Spinal cord (tissue), 10 donors: ENCODE results near the gene TYW5. TPM values are rescaled to one million over a fixed set of nuclear protein-coding genes. Genes with fewer than 3 reads are reported as not detected.

Source experiments
- DNase-seq, 6 donors: peaks; one replicate each; pipeline versions ENCODE4 v3.0.0 to v3.0.0-alpha.2; 2013 to 2015; ENCODE audit warnings: low spot score in 6 of 6, low read depth in 4 of 6
- H3K27ac ChIP-seq: one replicate; pipeline ENCODE4 v1.5.1; 2013; ENCODE audit warnings: low read depth, low read length, control low read depth
- H3K27me3 ChIP-seq: one replicate; pipeline ENCODE4 v1.6.1; 2013; ENCODE audit warnings: low read length; ENCODE audit not compliant: control insufficient read depth, insufficient read depth
- H3K36me3 ChIP-seq: one replicate; pipeline ENCODE4 v1.6.1; 2013; ENCODE audit warnings: low read length; ENCODE audit not compliant: control insufficient read depth, insufficient read depth
- H3K4me1 ChIP-seq: one replicate; pipeline ENCODE4 v1.6.1; 2013; ENCODE audit warnings: low read length; ENCODE audit not compliant: control insufficient read depth, insufficient read depth
- H3K4me3 ChIP-seq: one replicate; pipeline ENCODE4 v1.5.1; 2013; ENCODE audit warnings: low read depth, low read length, control low read depth
- H3K9me3 ChIP-seq: one replicate; pipeline ENCODE4 v1.6.1; 2013; ENCODE audit warnings: low read length; ENCODE audit not compliant: control insufficient read depth, insufficient read depth
- WGBS: methylation state at CpG from one replicate; pipeline ENCODE4 v1.1.5; 2013; ENCODE audit warnings: missing lambda C conversion rate; ENCODE audit not compliant: insufficient coverage; 5-methylcytosine and 5-hydroxymethylcytosine counted together
- polyA plus RNA-seq, 2 donors: library from polyadenylated mRNA; unstranded; fragments of 120-200 nt; gene quantifications; one replicate each; pipeline ENCODE4 v1.2.1, GENCODE V29; 2013; ENCODE audit not compliant: insufficient read length in 2 of 2
- total RNA-seq, 2 donors: library from RNA; depleted of rRNA in 1 of 2; stranded (reverse); fragments of 120-200 nt in 1 of 2; fragments of >200 nt in 1 of 2; gene quantifications; one replicate each; pipeline versions ENCODE4 v1.2.3 to v1.2.4, GENCODE V29; 2013 to 2014
- donor health status: healthy.

TYW5 gene
- total and polyA plus RNA-seq, 4 donors = 10.4 to 14.4 (median 11.9) TPM

DNA sequence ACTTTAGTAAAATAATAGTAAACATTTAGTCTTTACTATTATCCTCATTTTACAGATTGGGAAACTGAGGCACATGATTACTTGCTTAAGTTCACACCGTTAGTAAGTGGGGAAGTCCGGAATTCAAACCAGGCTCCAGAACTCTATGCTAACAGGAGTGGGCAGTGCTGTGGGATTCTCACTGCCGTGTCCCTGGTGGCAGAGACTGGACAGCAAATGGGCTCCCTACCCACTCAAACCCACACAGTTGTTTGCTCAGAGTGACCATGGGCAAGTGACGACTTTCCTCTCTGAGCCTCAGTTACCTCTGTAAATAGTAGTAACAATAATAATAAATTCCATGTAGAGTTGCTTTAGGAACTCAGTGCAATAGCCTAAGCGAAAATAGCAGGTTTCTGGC lies 24.1 kb upstream of the TYW5 start:
- peak overlapping the region; percentile 16 for H3K4me3 ChIP-seq
- no peak for DNase-seq
- 54% methylated on average over 3 of the region's 5 CpGs for WGBS
- H3K9me3 ChIP-seq = no peaks in the 10 kb centered on the region
- H3K4me1 ChIP-seq = no peaks in the 10 kb centered on the region
- no peaks in the 10 kb centered on the region for H3K27me3 ChIP-seq
- H3K36me3 ChIP-seq = no peaks in the 10 kb centered on the region
- H3K27ac ChIP-seq = peak overlapping the region; percentile 31

DNA sequence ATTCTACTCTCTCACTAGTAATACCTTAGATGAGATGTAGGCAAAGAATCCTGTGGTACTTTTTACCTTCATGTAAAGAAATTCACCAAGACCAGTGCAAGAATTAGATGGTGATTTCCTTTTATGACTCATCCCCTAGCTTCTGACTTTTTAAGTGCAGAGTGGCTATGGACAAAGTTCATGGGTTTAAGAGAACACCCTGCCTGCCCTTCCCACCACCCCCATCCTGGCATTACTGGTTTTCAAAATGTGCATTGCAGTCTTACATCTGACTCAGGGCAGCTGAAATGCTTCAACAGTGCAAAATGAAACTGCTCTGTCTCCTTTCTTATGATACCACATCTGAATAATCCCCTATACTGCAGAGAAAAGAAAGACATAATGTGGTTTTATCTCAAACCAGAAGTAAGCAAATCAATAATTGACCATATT lies 22.7 kb upstream of the TYW5 start:
- Histone ChIP-seq H3K9me3 (no peaks in the 10 kb centered on the region), H3K27ac (no peak overlapping the region), H3K4me1 (no peaks in the 10 kb centered on the region), H3K36me3 (no peaks in the 10 kb centered on the region), H3K4me3 (no peak overlapping the region), H3K27me3 (no peaks in the 10 kb centered on the region)
- no peak for DNase-seq

DNA sequence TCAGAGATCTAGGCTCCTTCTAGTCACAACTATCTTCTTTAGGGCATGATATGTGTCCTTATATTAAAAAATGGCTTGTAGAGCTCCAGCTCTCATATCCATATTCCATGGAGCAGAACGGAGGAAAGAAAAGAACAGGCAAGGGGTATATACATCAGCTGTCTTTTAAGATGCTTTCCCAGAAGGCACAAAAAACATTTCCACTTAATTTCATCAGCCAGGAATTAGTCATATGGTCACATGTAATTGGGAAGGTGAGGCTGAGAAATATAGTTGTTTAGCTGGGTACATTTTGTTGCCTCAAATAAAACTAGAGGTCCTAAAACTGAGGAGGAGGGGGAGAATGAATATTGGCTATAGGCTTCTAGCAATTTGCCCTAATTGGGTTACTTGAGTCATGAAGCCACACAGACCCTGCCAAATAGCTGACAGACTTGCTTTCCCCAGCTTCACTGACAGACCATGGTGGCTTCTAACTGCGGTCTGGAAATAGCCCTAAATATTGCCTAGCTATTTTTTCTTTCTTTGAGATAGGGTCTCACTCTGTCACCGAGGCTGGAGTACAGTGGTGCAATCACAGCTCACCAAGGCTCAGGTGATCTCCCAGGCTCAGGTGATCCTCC lies 20.1 kb upstream of the TYW5 start:
- H3K27ac ChIP-seq = no peak overlapping the region
- H3K4me1 ChIP-seq = no peaks in the 10 kb centered on the region
- DNase-seq = no peak
- no peaks in the 10 kb centered on the region for H3K27me3 ChIP-seq
- H3K4me3 ChIP-seq = no peak overlapping the region
- H3K36me3 ChIP-seq = no peaks in the 10 kb centered on the region
- H3K9me3 ChIP-seq = no peaks in the 10 kb centered on the region
- WGBS = 91% methylated on average over 1 of the region's 3 CpGs

DNA sequence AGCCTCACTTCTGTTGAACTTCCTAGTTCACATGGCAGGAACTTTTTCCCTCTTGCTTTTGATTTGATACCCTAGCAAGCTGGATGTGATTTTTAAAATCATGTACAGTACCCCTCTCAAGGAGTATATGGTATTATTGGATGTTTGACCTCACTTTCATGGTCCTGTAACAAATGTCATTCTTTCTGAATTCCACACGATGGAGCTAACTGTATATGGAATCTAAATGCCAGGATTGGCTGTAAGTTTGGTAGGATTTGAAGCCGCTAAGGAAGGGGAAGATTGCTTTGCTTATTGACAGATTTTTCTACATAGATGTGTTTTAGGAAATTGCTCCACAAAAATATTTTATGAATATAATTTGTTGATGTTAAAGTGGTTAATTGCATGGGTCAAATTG lies 18.4 kb upstream of the TYW5 start:
- no peak overlapping the region for H3K4me3 ChIP-seq
- H3K27me3 ChIP-seq = no peaks in the 10 kb centered on the region
- H3K27ac ChIP-seq = no peak overlapping the region
- H3K36me3 ChIP-seq = no peaks in the 10 kb centered on the region
- WGBS = 40% methylated on average over 1 of the region's 2 CpGs
- no peaks in the 10 kb centered on the region for H3K9me3 ChIP-seq
- peak in 2 of 6 donors; percentile 64 to 86 for DNase-seq
- no peaks in the 10 kb centered on the region for H3K4me1 ChIP-seq

DNA sequence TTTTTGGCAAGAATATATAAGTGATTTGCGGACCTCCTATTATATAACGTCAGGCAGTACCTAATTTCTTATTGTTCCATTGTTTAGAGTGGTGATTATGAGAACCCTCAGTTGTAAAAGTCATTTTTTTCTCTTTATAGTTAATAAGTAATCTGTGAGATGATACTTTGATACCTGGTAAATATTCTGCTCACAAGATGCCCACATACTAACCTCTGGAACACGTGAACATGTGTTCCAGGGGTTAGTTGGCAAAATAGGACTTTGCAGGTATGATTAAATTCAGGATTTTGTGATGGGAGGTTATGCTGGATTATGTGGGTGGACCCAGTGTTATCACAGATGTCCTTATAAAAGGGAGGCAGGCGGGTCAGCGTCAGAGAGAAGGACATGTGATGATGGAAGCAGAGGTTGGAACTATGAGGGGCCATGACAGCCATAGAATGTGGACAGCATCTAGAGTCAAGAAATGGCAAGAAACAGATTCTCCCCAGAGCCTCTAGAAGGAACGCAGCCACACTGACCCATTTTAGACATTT lies 16.9 kb upstream of the TYW5 start:
- 100% methylated on average over 2 of the region's 6 CpGs for WGBS
- Histone ChIP-seq H3K36me3 (no peaks in the 10 kb centered on the region), H3K27ac (no peak overlapping the region), H3K27me3 (no peaks in the 10 kb centered on the region), H3K4me3 (no peak overlapping the region), H3K9me3 (no peaks in the 10 kb centered on the region), H3K4me1 (no peaks in the 10 kb centered on the region)
- no peak for DNase-seq

DNA sequence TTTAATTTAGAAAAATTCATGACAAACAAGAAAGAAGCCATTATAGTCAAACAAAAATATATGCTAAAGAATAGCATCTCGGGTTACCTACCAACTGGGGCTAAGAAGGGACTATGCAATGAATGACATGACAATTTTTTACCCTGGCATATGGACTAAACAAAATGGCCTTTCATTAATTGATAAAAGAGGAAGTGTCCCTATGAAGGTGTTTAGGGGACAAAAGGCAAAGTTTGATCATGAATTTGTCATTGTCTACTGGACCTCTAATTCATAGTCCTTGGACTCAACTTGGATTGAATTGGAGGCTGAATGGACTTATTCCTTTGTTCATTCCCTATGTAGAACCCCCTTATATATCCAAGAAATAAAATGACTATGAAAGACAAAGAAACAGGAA lies 12.8 kb upstream of the TYW5 start:
- no CpG with 5 or more reads among the region's 1 CpG for WGBS
- no peak overlapping the region for H3K27ac ChIP-seq
- DNase-seq = no peak
- H3K9me3 ChIP-seq = no peaks in the 10 kb centered on the region
- no peaks in the 10 kb centered on the region for H3K27me3 ChIP-seq
- H3K4me3 ChIP-seq = no peak overlapping the region
- H3K36me3 ChIP-seq = peaks cover 4% of the 10 kb centered on the region
- no peaks in the 10 kb centered on the region for H3K4me1 ChIP-seq

DNA sequence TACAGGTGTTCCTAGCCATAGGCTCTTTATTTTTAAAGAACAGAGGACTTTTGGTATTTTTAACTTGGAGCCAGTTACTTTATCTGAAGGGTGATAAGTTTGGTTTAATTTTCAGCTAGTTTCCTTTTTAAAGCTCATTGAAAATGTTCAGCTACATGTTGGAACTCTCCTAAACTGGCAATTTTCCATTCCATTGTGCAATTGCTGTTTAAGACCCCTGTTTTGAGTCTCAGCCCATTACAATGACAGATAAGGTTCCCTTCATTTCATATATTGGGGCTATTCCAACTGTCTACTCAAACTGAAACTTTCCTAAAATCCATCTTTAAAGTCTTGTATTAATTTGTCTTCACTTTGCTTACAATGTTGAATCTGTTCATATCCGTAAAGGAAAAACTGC lies 11.7 kb upstream of the TYW5 start:
- DNase-seq = no peak
- Histone ChIP-seq H3K4me1 (no peaks in the 10 kb centered on the region), H3K9me3 (no peaks in the 10 kb centered on the region), H3K36me3 (peaks cover 7% of the 10 kb centered on the region), H3K4me3 (no peak overlapping the region), H3K27me3 (no peaks in the 10 kb centered on the region), H3K27ac (no peak overlapping the region)
- no CpG with 5 or more reads among the region's 1 CpG for WGBS

DNA sequence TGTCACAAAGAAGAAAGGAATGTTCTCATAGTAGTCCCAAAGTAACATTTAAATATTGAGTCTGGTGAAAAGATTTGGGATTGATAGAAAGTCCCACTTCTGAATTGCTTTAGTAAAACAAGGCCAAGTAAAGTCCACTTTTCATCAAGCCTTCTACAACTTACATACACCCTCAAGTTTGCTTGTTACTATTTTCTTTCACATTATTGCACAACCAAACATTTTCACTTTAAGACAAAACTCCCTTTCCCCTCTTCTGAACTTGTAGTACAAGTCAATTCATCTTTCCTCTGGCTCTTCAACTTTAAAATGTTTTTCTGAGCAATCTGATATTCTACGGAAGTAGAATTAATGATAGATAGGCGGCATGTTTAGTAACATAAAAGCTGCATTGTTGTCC lies 11.1 kb upstream of the TYW5 start:
- no peak overlapping the region for H3K4me3 ChIP-seq
- WGBS = no CpG with 5 or more reads among the region's 2 CpGs

DNA sequence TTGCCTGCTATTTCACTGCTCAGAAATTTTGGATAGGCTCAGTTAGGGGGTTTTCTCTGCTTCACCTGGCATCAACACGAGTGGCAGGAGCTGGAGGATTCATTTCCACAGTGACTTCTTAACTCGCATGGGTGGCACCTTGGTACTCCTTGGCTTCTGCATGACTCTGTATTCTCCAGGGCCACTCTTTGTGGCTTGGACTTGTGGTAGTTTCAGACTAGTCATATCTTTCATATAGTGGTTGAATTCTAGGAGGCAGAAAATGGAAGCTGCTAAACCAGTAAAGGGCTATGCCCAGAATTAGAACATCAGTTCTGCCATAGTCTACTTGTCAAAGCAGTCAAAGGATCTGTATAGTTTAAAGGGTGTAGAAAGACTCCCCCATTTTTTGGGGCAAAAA lies 6.9 kb upstream of the TYW5 start:
- DNase-seq = no peak
- Histone ChIP-seq H3K27ac (no peak overlapping the region), H3K27me3 (no peaks in the 10 kb centered on the region), H3K36me3 (peaks cover 11% of the 10 kb centered on the region), H3K9me3 (no peaks in the 10 kb centered on the region), H3K4me1 (peaks cover under 1% of the 10 kb centered on the region), H3K4me3 (no peak overlapping the region)
- 90% methylated on average over 2 of the region's 2 CpGs for WGBS

More for the DNA sequence above, 11.1 kb upstream of the TYW5 start:
- Histone ChIP-seq H3K27me3 (no peaks in the 10 kb centered on the region), H3K4me1 (no peaks in the 10 kb centered on the region), H3K9me3 (no peaks in the 10 kb centered on the region), H3K36me3 (peaks cover 8% of the 10 kb centered on the region), H3K27ac (no peak overlapping the region)
- DNase-seq = no peak

DNA sequence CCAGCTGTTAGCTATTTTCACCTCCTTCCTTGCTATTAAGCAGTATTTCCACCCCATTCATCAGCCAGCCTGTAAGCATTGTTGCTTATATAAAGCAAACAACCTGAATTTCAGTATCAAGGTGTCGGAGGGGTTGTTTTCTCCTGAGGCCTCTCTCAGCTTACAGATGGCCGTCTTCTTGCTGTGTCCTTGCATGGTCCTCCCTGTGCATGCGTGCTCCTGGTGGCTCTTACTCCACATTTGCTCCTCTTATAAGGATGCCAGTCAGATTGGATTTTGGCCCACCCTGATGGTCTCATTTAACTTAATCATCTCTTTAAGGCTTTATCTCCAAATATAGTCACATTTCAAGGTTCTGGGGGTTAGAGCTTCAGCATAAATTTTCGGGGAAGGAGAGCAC lies 2.7 kb upstream of the TYW5 start:
- no peak overlapping the region for H3K4me3 ChIP-seq
- no peak for DNase-seq
- peaks cover 13% of the 10 kb centered on the region for H3K4me1 ChIP-seq
- 94% methylated on average over 3 of the region's 4 CpGs for WGBS
- peaks cover 8% of the 10 kb centered on the region for H3K36me3 ChIP-seq
- H3K9me3 ChIP-seq = no peaks in the 10 kb centered on the region
- no peaks in the 10 kb centered on the region for H3K27me3 ChIP-seq
- H3K27ac ChIP-seq = no peak overlapping the region
